ENCODE results near the gene SUGCT.

SUGCT gene

GRCh38 chr7:40489844-40490602 lies 355.2 kb downstream of the SUGCT start:
- no peak overlapping the region for H3K9ac ChIP-seq (ENCODE audit: low read length in 5 of 5)
- no peaks in the 10 kb centered on the region for H3K27me3 ChIP-seq (ENCODE audit: control insufficient read depth in 5 of 5, insufficient read depth in 4 of 5, low read length in 5 of 5)
- peaks cover 0 to 4% (median 0%) of the 10 kb centered on the region in 5 donors for H3K4me1 ChIP-seq (ENCODE audit: control insufficient read depth in 5 of 5, insufficient read depth in 5 of 5, low read length in 5 of 5)
- H3K9me3 ChIP-seq (ENCODE audit: control insufficient read depth in 5 of 5, low read length in 5 of 5), result peaks cover 0 to 4% (median 0%) of the 10 kb centered on the region in 5 donors
- H3K36me3 ChIP-seq (ENCODE audit: control insufficient read depth in 5 of 5, insufficient read depth in 5 of 5, low read length in 5 of 5), result no peaks in the 10 kb centered on the region
- no peak overlapping the region for H3K4me3 ChIP-seq (ENCODE audit: low read depth in 1 of 5, low read length in 5 of 5)
- H3K27ac ChIP-seq (ENCODE audit: low read depth, low read length), result no peak overlapping the region

- no peaks in the 10 kb centered on the region for H3K27me3 ChIP-seq (ENCODE audit: control insufficient read depth in 5 of 5, insufficient read depth in 4 of 5, low read length in 5 of 5)
- H3K36me3 ChIP-seq (ENCODE audit: control insufficient read depth in 5 of 5, insufficient read depth in 5 of 5, low read length in 5 of 5), result no peaks in the 10 kb centered on the region
- no peak overlapping the region for H3K4me3 ChIP-seq (ENCODE audit: low read depth in 1 of 5, low read length in 5 of 5)
- H3K9ac ChIP-seq (ENCODE audit: low read length in 5 of 5), result no peak overlapping the region
- H3K27ac ChIP-seq (ENCODE audit: low read depth, low read length), result no peak overlapping the region
- peaks cover 0 to 4% (median 0%) of the 10 kb centered on the region in 5 donors for H3K4me1 ChIP-seq (ENCODE audit: control insufficient read depth in 5 of 5, insufficient read depth in 5 of 5, low read length in 5 of 5)
- peaks cover 0 to 4% (median 0%) of the 10 kb centered on the region in 5 donors for H3K9me3 ChIP-seq (ENCODE audit: control insufficient read depth in 5 of 5, low read length in 5 of 5)
Observed at GRCh38 chr7:40490603-40490924, 355.8 kb downstream of the SUGCT start.

- no peak overlapping the region for H3K4me3 ChIP-seq (ENCODE audit: low read depth in 1 of 5, low read length in 5 of 5)
- peaks cover 0 to 4% (median 0%) of the 10 kb centered on the region in 5 donors for H3K9me3 ChIP-seq (ENCODE audit: control insufficient read depth in 5 of 5, low read length in 5 of 5)
- no peak overlapping the region for H3K27ac ChIP-seq (ENCODE audit: low read depth, low read length)
- H3K27me3 ChIP-seq (ENCODE audit: control insufficient read depth in 5 of 5, insufficient read depth in 4 of 5, low read length in 5 of 5), result no peaks in the 10 kb centered on the region
- H3K9ac ChIP-seq (ENCODE audit: low read length in 5 of 5), result no peak overlapping the region
- H3K36me3 ChIP-seq (ENCODE audit: control insufficient read depth in 5 of 5, insufficient read depth in 5 of 5, low read length in 5 of 5), result no peaks in the 10 kb centered on the region
- peaks cover 0 to 4% (median 0%) of the 10 kb centered on the region in 5 donors for H3K4me1 ChIP-seq (ENCODE audit: control insufficient read depth in 5 of 5, insufficient read depth in 5 of 5, low read length in 5 of 5)
Observed at GRCh38 chr7:40492946-40493345, 358.1 kb downstream of the SUGCT start.

GRCh38 chr7:40493609-40494051 lies 358.8 kb downstream of the SUGCT start:
- no peak overlapping the region for H3K27ac ChIP-seq (ENCODE audit: low read depth, low read length)
- peaks cover 0 to 4% (median 0%) of the 10 kb centered on the region in 5 donors for H3K4me1 ChIP-seq (ENCODE audit: control insufficient read depth in 5 of 5, insufficient read depth in 5 of 5, low read length in 5 of 5)
- no peak overlapping the region for H3K9ac ChIP-seq (ENCODE audit: low read length in 5 of 5)
- no peaks in the 10 kb centered on the region for H3K27me3 ChIP-seq (ENCODE audit: control insufficient read depth in 5 of 5, insufficient read depth in 4 of 5, low read length in 5 of 5)
- no peak overlapping the region for H3K4me3 ChIP-seq (ENCODE audit: low read depth in 1 of 5, low read length in 5 of 5)
- peaks cover 0 to 4% (median 0%) of the 10 kb centered on the region in 5 donors for H3K9me3 ChIP-seq (ENCODE audit: control insufficient read depth in 5 of 5, low read length in 5 of 5)
- H3K36me3 ChIP-seq (ENCODE audit: control insufficient read depth in 5 of 5, insufficient read depth in 5 of 5, low read length in 5 of 5), result no peaks in the 10 kb centered on the region

GRCh38 chr7:40498924-40499510 lies 364.2 kb downstream of the SUGCT start:
- no peaks in the 10 kb centered on the region for H3K9me3 ChIP-seq (ENCODE audit: control insufficient read depth in 5 of 5, low read length in 5 of 5)
- H3K9ac ChIP-seq (ENCODE audit: low read length in 5 of 5), result no peak overlapping the region
- H3K36me3 ChIP-seq (ENCODE audit: control insufficient read depth in 5 of 5, insufficient read depth in 5 of 5, low read length in 5 of 5), result no peaks in the 10 kb centered on the region
- no peaks in the 10 kb centered on the region for H3K27me3 ChIP-seq (ENCODE audit: control insufficient read depth in 5 of 5, insufficient read depth in 4 of 5, low read length in 5 of 5)
- no peak overlapping the region for H3K4me3 ChIP-seq (ENCODE audit: low read depth in 1 of 5, low read length in 5 of 5)
- no peaks in the 10 kb centered on the region for H3K4me1 ChIP-seq (ENCODE audit: control insufficient read depth in 5 of 5, insufficient read depth in 5 of 5, low read length in 5 of 5)
- no peak overlapping the region for H3K27ac ChIP-seq (ENCODE audit: low read depth, low read length)

- Histone ChIP-seq H3K4me3 (ENCODE audit: low read depth in 1 of 5, low read length in 5 of 5) (no peak overlapping the region), H3K27me3 (ENCODE audit: control insufficient read depth in 5 of 5, insufficient read depth in 4 of 5, low read length in 5 of 5) (no peaks in the 10 kb centered on the region), H3K4me1 (ENCODE audit: control insufficient read depth in 5 of 5, insufficient read depth in 5 of 5, low read length in 5 of 5) (no peaks in the 10 kb centered on the region), H3K9me3 (ENCODE audit: control insufficient read depth in 5 of 5, low read length in 5 of 5) (no peaks in the 10 kb centered on the region), H3K9ac (ENCODE audit: low read length in 5 of 5) (no peak overlapping the region), H3K36me3 (ENCODE audit: control insufficient read depth in 5 of 5, insufficient read depth in 5 of 5, low read length in 5 of 5) (no peaks in the 10 kb centered on the region), H3K27ac (ENCODE audit: low read depth, low read length) (no peak overlapping the region)
Observed at GRCh38 chr7:40499718-40500117, 364.9 kb downstream of the SUGCT start.

- no peaks in the 10 kb centered on the region for H3K4me1 ChIP-seq (ENCODE audit: control insufficient read depth in 5 of 5, insufficient read depth in 5 of 5, low read length in 5 of 5)
- H3K27me3 ChIP-seq (ENCODE audit: control insufficient read depth in 5 of 5, insufficient read depth in 4 of 5, low read length in 5 of 5), result no peaks in the 10 kb centered on the region
- H3K4me3 ChIP-seq (ENCODE audit: low read depth in 1 of 5, low read length in 5 of 5), result no peak overlapping the region
- no peak overlapping the region for H3K27ac ChIP-seq (ENCODE audit: low read depth, low read length)
- no peaks in the 10 kb centered on the region for H3K36me3 ChIP-seq (ENCODE audit: control insufficient read depth in 5 of 5, insufficient read depth in 5 of 5, low read length in 5 of 5)
- no peaks in the 10 kb centered on the region for H3K9me3 ChIP-seq (ENCODE audit: control insufficient read depth in 5 of 5, low read length in 5 of 5)
- no peak overlapping the region for H3K9ac ChIP-seq (ENCODE audit: low read length in 5 of 5)
Observed at GRCh38 chr7:40500219-40500618, 365.4 kb downstream of the SUGCT start.

GRCh38 chr7:40502359-40502758 lies 367.6 kb downstream of the SUGCT start:
- H3K4me1 ChIP-seq (ENCODE audit: control insufficient read depth in 5 of 5, insufficient read depth in 5 of 5, low read length in 5 of 5), result no peaks in the 10 kb centered on the region
- H3K9me3 ChIP-seq (ENCODE audit: control insufficient read depth in 5 of 5, low read length in 5 of 5), result no peaks in the 10 kb centered on the region
- H3K4me3 ChIP-seq (ENCODE audit: low read depth in 1 of 5, low read length in 5 of 5), result no peak overlapping the region
- H3K9ac ChIP-seq (ENCODE audit: low read length in 5 of 5), result no peak overlapping the region
- H3K27ac ChIP-seq (ENCODE audit: low read depth, low read length), result no peak overlapping the region
- no peaks in the 10 kb centered on the region for H3K36me3 ChIP-seq (ENCODE audit: control insufficient read depth in 5 of 5, insufficient read depth in 5 of 5, low read length in 5 of 5)
- H3K27me3 ChIP-seq (ENCODE audit: control insufficient read depth in 5 of 5, insufficient read depth in 4 of 5, low read length in 5 of 5), result no peaks in the 10 kb centered on the region

GRCh38 chr7:40506158-40506557 lies 371.4 kb downstream of the SUGCT start:
- Histone ChIP-seq H3K27me3 (ENCODE audit: control insufficient read depth in 5 of 5, insufficient read depth in 4 of 5, low read length in 5 of 5) (no peaks in the 10 kb centered on the region), H3K9me3 (ENCODE audit: control insufficient read depth in 5 of 5, low read length in 5 of 5) (no peaks in the 10 kb centered on the region), H3K36me3 (ENCODE audit: control insufficient read depth in 5 of 5, insufficient read depth in 5 of 5, low read length in 5 of 5) (no peaks in the 10 kb centered on the region), H3K27ac (ENCODE audit: low read depth, low read length) (no peak overlapping the region), H3K4me3 (ENCODE audit: low read depth in 1 of 5, low read length in 5 of 5) (no peak overlapping the region), H3K4me1 (ENCODE audit: control insufficient read depth in 5 of 5, insufficient read depth in 5 of 5, low read length in 5 of 5) (no peaks in the 10 kb centered on the region), H3K9ac (ENCODE audit: low read length in 5 of 5) (no peak overlapping the region)

GRCh38 chr7:40507166-40507565 lies 372.4 kb downstream of the SUGCT start:
- Histone ChIP-seq H3K9ac (ENCODE audit: low read length in 5 of 5) (no peak overlapping the region), H3K4me3 (ENCODE audit: low read depth in 1 of 5, low read length in 5 of 5) (no peak overlapping the region), H3K27me3 (ENCODE audit: control insufficient read depth in 5 of 5, insufficient read depth in 4 of 5, low read length in 5 of 5) (no peaks in the 10 kb centered on the region), H3K4me1 (ENCODE audit: control insufficient read depth in 5 of 5, insufficient read depth in 5 of 5, low read length in 5 of 5) (no peaks in the 10 kb centered on the region), H3K27ac (ENCODE audit: low read depth, low read length) (no peak overlapping the region), H3K9me3 (ENCODE audit: control insufficient read depth in 5 of 5, low read length in 5 of 5) (no peaks in the 10 kb centered on the region), H3K36me3 (ENCODE audit: control insufficient read depth in 5 of 5, insufficient read depth in 5 of 5, low read length in 5 of 5) (no peaks in the 10 kb centered on the region)

Data from subcutaneous abdominal adipose tissue (tissue), 5 donors.